Activated T-helper 2 cell treated with anti-CD3 and anti-CD28 coated beads, Interferon-gamma antibody, Interleukin-2, Interleukin-4, amounts not matched to agents 10 μg/mL and 5 μg/mL and 100 μg/mL, durations not matched to agents 14 hours and 24 hours and 36 hours (primary cell): Measurements from ENCODE around the gene TRPM6. TPM values are rescaled to one million over a fixed set of nuclear protein-coding genes. Genes with fewer than 3 reads are reported as not detected.

Experiments used
- DNase-seq: peaks from one replicate; pipeline ENCODE4 v3.0.0; 2021; ENCODE audit warnings: low spot score
- H3K27ac Mint-ChIP-seq: one replicate; pipeline ENCODE4 v1.8.0; 2021; ENCODE audit warnings: mixed read lengths
- H3K27me3 Mint-ChIP-seq: one replicate; pipeline ENCODE4 v1.8.0; 2021; ENCODE audit warnings: low read depth, mixed read lengths
- H3K36me3 Mint-ChIP-seq: one replicate; pipeline ENCODE4 v1.8.0; 2021; ENCODE audit warnings: low read depth, mixed read lengths
- H3K4me1 Mint-ChIP-seq: one replicate; pipeline ENCODE4 v1.8.0; 2021; ENCODE audit warnings: low read depth, mixed read lengths
- H3K4me3 Mint-ChIP-seq: one replicate; pipeline ENCODE4 v1.8.0; 2021; ENCODE audit warnings: low read depth, mild to moderate bottlenecking, moderate library complexity, mixed read lengths
- H3K9me3 Mint-ChIP-seq: one replicate; pipeline ENCODE4 v1.8.0; 2021; ENCODE audit warnings: mixed read lengths
- intact Hi-C: fragments of 100-400 bp; cut with micrococcal nuclease; formaldehyde crosslinking; loops from one replicate; pipeline ENCODE4 v1.15.1; 2023
- total RNA-seq: library from RNA; stranded (reverse); gene quantifications from 2 replicates; pipeline ENCODE4 v1.2.3, GENCODE V29; 2022

The TRPM6 gene
- total RNA-seq, 1 donor from 2014 or later = 0.05 TPM

DNA sequence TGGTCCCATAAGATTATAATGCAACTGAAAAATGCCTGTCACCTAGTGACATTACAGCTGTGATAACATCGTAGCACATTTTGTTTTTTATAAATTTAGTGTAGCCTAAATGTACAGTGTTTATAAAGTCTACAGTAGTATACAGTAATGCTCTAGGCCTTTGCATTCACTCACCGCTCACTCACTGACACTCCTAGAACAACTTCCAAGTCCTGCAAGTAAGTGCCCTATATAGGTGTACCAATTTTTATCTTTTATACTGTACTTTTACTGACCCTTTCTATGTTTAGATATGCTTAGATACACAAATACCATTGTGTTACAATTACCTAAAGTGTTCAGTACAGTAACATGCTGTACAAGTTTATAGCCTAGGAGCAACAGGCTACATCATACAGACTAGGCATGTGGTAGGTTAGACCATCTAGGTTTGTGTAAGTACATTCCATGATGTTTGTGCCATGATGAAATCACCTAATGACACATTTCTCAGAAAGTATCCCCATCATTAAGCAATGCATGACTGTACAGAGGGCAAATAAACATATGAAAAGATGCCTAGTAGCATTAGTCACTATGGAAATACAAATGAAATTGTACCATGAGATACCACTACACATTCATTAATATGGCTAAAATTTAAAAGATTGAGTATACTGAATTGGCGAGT is 127.6 kb downstream of the TRPM6 start:
- Mint-ChIP-seq H3K4me3 (no peak overlapping the region), H3K4me1 (no peaks in the 10 kb centered on the region), H3K36me3 (no peaks in the 10 kb centered on the region), H3K27me3 (peaks cover 4% of the 10 kb centered on the region), H3K9me3 (no peaks in the 10 kb centered on the region), H3K27ac (no peak overlapping the region)
- intact Hi-C loops = no loop called here
- DNase-seq = no peak

- DNase-seq = no peak
- intact Hi-C loops = no loop called here
- H3K27me3 Mint-ChIP-seq = peaks cover 4% of the 10 kb centered on the region
- H3K36me3 Mint-ChIP-seq = no peaks in the 10 kb centered on the region
- no peak overlapping the region for H3K4me3 Mint-ChIP-seq
- H3K9me3 Mint-ChIP-seq = no peaks in the 10 kb centered on the region
- no peaks in the 10 kb centered on the region for H3K4me1 Mint-ChIP-seq
- H3K27ac Mint-ChIP-seq = no peak overlapping the region
These were observed 131.7 kb downstream of the TRPM6 start for GRCh38 chr9:74755999-74756398.

DNA sequence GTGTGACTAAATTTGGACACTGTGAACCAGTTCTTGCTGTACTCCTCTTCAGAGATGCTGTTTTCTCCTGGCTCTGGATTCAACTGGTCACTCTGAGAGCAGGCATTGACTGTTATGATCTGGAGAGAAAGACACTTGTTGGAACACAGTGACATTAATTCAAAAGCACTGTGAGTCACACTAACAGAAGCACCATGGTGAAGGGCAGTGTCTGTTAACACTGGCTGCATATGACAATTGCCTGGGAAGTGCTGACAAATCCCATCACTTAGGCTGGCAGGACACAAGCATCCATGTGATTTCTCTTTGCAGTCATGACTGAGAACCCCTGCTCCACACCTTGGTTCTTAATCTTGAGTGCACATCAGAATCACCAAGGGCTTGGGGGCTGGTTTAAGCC is 132.4 kb downstream of the TRPM6 start:
- H3K36me3 Mint-ChIP-seq = no peaks in the 10 kb centered on the region
- no peak for DNase-seq
- intact Hi-C loops = no loop called here
- H3K4me3 Mint-ChIP-seq = no peak overlapping the region
- no peak overlapping the region for H3K27ac Mint-ChIP-seq
- peaks cover 4% of the 10 kb centered on the region for H3K27me3 Mint-ChIP-seq
- H3K9me3 Mint-ChIP-seq = no peaks in the 10 kb centered on the region
- no peaks in the 10 kb centered on the region for H3K4me1 Mint-ChIP-seq

DNA sequence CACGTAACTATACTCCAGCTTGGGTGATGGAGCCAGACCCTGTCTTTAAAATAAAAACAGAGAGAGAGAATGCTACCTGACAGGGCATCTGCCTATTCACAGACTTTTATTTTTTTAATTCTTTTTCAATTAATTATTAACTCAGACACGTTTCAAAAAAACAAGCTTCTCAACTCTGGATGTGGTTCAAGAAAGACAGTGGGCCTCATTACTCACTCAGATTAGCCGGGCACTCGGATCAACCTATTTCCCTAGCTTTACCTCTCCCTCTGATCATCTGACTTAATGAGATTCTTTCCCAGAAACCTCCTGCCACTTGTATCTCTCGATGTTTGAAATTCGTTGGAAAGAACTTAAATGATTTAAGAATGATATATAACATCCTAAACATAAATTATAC is 134.1 kb downstream of the TRPM6 start:
- no peaks in the 10 kb centered on the region for H3K36me3 Mint-ChIP-seq
- no peak overlapping the region for H3K4me3 Mint-ChIP-seq
- H3K4me1 Mint-ChIP-seq = no peaks in the 10 kb centered on the region
- DNase-seq = no peak
- no peak overlapping the region for H3K27ac Mint-ChIP-seq
- H3K9me3 Mint-ChIP-seq = no peaks in the 10 kb centered on the region
- intact Hi-C loops = no loop called here
- H3K27me3 Mint-ChIP-seq = peaks cover 10% of the 10 kb centered on the region

DNA sequence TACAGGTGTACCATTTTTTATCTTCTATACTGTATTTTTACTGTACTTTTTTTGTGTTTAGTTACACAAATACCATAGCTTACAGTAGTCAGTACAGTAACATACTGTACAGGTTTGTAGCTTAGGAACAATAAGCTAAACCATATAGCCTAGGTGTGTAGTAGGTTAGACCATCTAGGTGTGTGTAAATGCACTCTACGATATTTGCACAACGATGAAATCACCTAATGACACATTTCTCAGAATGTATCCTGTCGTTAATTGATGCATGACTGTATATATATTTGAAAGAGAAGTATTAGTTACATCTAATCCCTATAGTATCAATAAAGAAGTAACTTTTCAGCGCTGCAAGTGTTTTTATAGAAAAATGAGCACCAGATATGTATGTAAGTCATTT is 138.8 kb downstream of the TRPM6 start:
- peaks cover 14% of the 10 kb centered on the region for H3K27me3 Mint-ChIP-seq
- no peak for DNase-seq
- intact Hi-C loops = loop anchor here (10.0 kb wide), 1 partner anchor 1064 kb away; no protein-coding TSS in a partner anchor
- no peak overlapping the region for H3K27ac Mint-ChIP-seq
- no peaks in the 10 kb centered on the region for H3K4me1 Mint-ChIP-seq
- no peak overlapping the region for H3K4me3 Mint-ChIP-seq
- no peaks in the 10 kb centered on the region for H3K9me3 Mint-ChIP-seq
- H3K36me3 Mint-ChIP-seq = no peaks in the 10 kb centered on the region

DNA sequence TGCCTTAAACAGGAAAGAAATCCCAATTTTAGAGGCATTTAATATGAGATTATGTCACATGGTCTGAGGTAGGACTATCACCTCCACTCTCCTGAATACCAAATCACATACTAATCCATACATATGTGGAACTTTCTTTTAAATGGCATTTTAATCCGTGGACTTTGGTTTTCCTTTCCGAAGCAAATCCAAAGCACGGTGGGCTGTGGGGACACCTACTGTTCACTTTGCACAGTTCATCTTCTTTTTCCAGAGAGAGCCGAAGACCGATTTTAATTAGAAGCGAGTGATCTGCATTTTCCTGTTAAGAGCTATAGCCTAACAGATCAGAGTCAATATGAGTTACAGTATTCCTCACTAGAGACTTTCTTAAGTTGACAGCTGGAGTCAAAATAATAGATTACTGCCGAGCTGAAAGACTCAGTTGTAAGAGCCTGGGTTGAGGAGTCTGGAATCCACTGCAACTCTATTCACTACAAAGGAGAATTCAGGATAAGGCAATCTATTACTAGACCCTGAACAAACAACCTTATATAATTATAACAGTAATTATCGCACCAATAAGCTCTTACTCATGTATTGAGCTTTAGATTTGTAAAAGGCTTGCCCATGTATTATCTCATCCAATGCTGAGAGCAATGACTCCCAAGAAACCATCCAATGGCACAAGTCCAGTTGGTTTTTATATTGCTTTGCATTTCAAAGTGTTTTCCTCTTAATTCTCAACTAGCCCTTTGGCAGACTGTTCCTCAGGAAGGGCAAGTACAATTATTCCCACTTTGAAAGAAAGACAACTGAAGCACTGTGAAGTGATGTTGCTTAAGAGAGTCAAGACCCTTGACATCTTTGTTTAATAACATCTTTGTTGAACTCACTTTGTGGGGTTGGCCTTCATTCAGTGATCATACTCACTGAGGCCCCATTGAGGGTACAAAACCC is 144.7 kb downstream of the TRPM6 start:
- Mint-ChIP-seq H3K9me3 (no peaks in the 10 kb centered on the region), H3K27ac (no peak overlapping the region)
- intact Hi-C loops = loop anchor here (10.0 kb wide), 1 partner anchor 1058 kb away; no protein-coding TSS in a partner anchor

GRCh38 chr9:74742191-74742790 is 145.4 kb downstream of the TRPM6 start:
- Mint-ChIP-seq H3K36me3 (no peaks in the 10 kb centered on the region), H3K27me3 (peaks cover 16% of the 10 kb centered on the region), H3K9me3 (no peaks in the 10 kb centered on the region), H3K4me1 (no peaks in the 10 kb centered on the region), H3K27ac (no peak overlapping the region), H3K4me3 (no peak overlapping the region)
- no peak for DNase-seq
- intact Hi-C loops = loop anchor here (10.0 kb wide), 1 partner anchor 1057 kb away; no protein-coding TSS in a partner anchor

More for the DNA sequence above, 144.7 kb downstream of the TRPM6 start:
- H3K36me3 Mint-ChIP-seq = no peaks in the 10 kb centered on the region
- H3K4me1 Mint-ChIP-seq = no peaks in the 10 kb centered on the region
- no peak overlapping the region for H3K4me3 Mint-ChIP-seq
- no peak for DNase-seq
- H3K27me3 Mint-ChIP-seq = peaks cover 16% of the 10 kb centered on the region

DNA sequence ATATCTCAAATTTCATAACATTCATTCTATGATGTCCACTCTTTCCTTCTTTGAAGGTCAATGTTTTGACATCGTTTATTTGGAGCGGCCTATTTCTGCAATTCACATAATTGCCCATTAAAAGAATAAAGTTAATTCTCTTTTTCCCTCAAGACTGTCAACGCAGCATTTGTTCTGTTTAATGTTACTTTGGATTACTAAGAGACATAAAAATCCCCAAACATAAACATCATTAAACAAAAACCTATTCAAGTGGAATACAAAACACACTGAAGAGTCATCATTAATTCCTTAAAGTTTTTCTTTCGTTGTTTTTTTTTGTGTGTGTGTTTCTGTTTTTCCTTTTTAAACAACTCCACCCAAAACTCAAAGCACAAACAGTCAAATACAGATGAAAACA is 151.1 kb downstream of the TRPM6 start:
- no peaks in the 10 kb centered on the region for H3K36me3 Mint-ChIP-seq
- peaks cover 8% of the 10 kb centered on the region for H3K27me3 Mint-ChIP-seq
- no peak overlapping the region for H3K4me3 Mint-ChIP-seq
- intact Hi-C loops = loop anchor here (10.0 kb wide), 1 partner anchor 1522 kb away; no protein-coding TSS in a partner anchor
- H3K27ac Mint-ChIP-seq = no peak overlapping the region
- H3K9me3 Mint-ChIP-seq = no peaks in the 10 kb centered on the region
- peaks cover 2% of the 10 kb centered on the region for H3K4me1 Mint-ChIP-seq
- no peak for DNase-seq

GRCh38 chr9:74735761-74736160 is 152.0 kb downstream of the TRPM6 start:
- Mint-ChIP-seq H3K36me3 (no peaks in the 10 kb centered on the region), H3K27ac (no peak overlapping the region), H3K9me3 (no peaks in the 10 kb centered on the region), H3K27me3 (peaks cover 6% of the 10 kb centered on the region), H3K4me3 (no peak overlapping the region), H3K4me1 (peaks cover 2% of the 10 kb centered on the region)
- intact Hi-C loops = loop anchor here (10.0 kb wide), 1 partner anchor 1521 kb away; no protein-coding TSS in a partner anchor
- DNase-seq = no peak

- intact Hi-C loops = no loop called here
- Mint-ChIP-seq H3K4me1 (no peaks in the 10 kb centered on the region), H3K27ac (no peak overlapping the region), H3K4me3 (no peak overlapping the region), H3K27me3 (no peaks in the 10 kb centered on the region), H3K9me3 (no peaks in the 10 kb centered on the region), H3K36me3 (no peaks in the 10 kb centered on the region)
- no peak for DNase-seq
These were observed 158.5 kb downstream of the TRPM6 start for GRCh38 chr9:74729136-74729695.

GRCh38 chr9:74728176-74728575 is 159.5 kb downstream of the TRPM6 start:
- intact Hi-C loops = no loop called here
- no peak overlapping the region for H3K27ac Mint-ChIP-seq
- DNase-seq = no peak
- H3K36me3 Mint-ChIP-seq = no peaks in the 10 kb centered on the region
- H3K27me3 Mint-ChIP-seq = no peaks in the 10 kb centered on the region
- no peak overlapping the region for H3K4me3 Mint-ChIP-seq
- no peaks in the 10 kb centered on the region for H3K4me1 Mint-ChIP-seq
- no peaks in the 10 kb centered on the region for H3K9me3 Mint-ChIP-seq

- Mint-ChIP-seq H3K27me3 (no peaks in the 10 kb centered on the region), H3K4me1 (no peaks in the 10 kb centered on the region), H3K9me3 (no peaks in the 10 kb centered on the region), H3K36me3 (no peaks in the 10 kb centered on the region), H3K4me3 (no peak overlapping the region), H3K27ac (no peak overlapping the region)
- intact Hi-C loops = no loop called here
- DNase-seq = no peak
These were observed 161.1 kb downstream of the TRPM6 start for GRCh38 chr9:74726581-74726980.
